Parathyroid adenoma (tissue), 2 donors: Measurements from ENCODE around the gene NUP188.

Experiments
- H2AFZ ChIP-seq: fragments of 300-600 bp; sonication (generic); one replicate; pipeline ENCODE4 v1.7.0; 2017; ENCODE audit warnings: antibody characterized with exemption, mild to moderate bottlenecking
- H3K27ac ChIP-seq: fragments of 300-600 bp; sonication (generic); one replicate; pipeline ENCODE4 v1.7.0; 2017
- H3K27me3 ChIP-seq: fragments of 300-600 bp; sonication (generic); one replicate; pipeline ENCODE4 v1.7.0; 2017; ENCODE audit warnings: low read length; ENCODE audit not compliant: control insufficient read depth, insufficient read depth
- H3K36me3 ChIP-seq: fragments of 300-600 bp; sonication (generic); one replicate; pipeline ENCODE4 v1.7.0; 2017; ENCODE audit warnings: low read length; ENCODE audit not compliant: control insufficient read depth, insufficient read depth
- H3K4me1 ChIP-seq: fragments of 300-600 bp; sonication (generic); one replicate; pipeline ENCODE4 v1.7.0; 2017; ENCODE audit warnings: control low read depth
- H3K4me2 ChIP-seq: fragments of 300-600 bp; sonication (generic); one replicate; pipeline ENCODE4 v1.7.0; 2017; ENCODE audit warnings: low read length
- H3K4me3 ChIP-seq: fragments of 300-600 bp; sonication (generic); one replicate; pipeline ENCODE4 v1.7.0; 2017; ENCODE audit warnings: low read depth, low read length
- H3K79me2 ChIP-seq: fragments of 300-600 bp; sonication (generic); one replicate; pipeline ENCODE4 v1.7.0; 2017; ENCODE audit warnings: control low read depth
- H3K9ac ChIP-seq: fragments of 300-600 bp; sonication (generic); one replicate; pipeline ENCODE4 v1.7.0; 2017; ENCODE audit warnings: mild to moderate bottlenecking
- H3K9me3 ChIP-seq: fragments of 300-600 bp; sonication (generic); one replicate; pipeline ENCODE4 v1.7.0; 2017; ENCODE audit warnings: low read length; ENCODE audit not compliant: control insufficient read depth
- CTCF ChIP-seq: fragments of 300-600 bp; sonication (generic); IDR thresholded peaks from one replicate; pipeline ENCODE4 v1.7.0; 2017; ENCODE audit warnings: antibody characterized with exemption, mild to moderate bottlenecking
- donor health status: primary hyperparathyroidism.

NUP188 gene

GRCh38 chr9:129038109-129038852 is 90.8 kb downstream of the NUP188 start:
- no peak overlapping the region for H3K9ac ChIP-seq

GRCh38 chr9:129040113-129040643 is 92.7 kb downstream of the NUP188 start:
- Histone ChIP-seq H3K9me3 (no peaks in the 10 kb centered on the region), H3K27me3 (no peaks in the 10 kb centered on the region), H3K4me2 (no peak overlapping the region), H3K4me1 (no peaks in the 10 kb centered on the region), H2AFZ (no peak overlapping the region), H3K79me2 (peaks cover 18% of the 10 kb centered on the region), H3K4me3 (no peak overlapping the region), H3K9ac (no peak overlapping the region), H3K36me3 (no peaks in the 10 kb centered on the region), H3K27ac (no peak overlapping the region)
- no peak for TF ChIP-seq CTCF

More at GRCh38 chr9:129038109-129038852, 90.8 kb downstream of the NUP188 start:
- Histone ChIP-seq H3K27ac (no peak overlapping the region), H3K4me1 (no peaks in the 10 kb centered on the region), H2AFZ (no peak overlapping the region), H3K4me2 (peak overlapping the region; percentile 77), H3K27me3 (no peaks in the 10 kb centered on the region), H3K4me3 (peak overlapping the region; percentile 94), H3K79me2 (peaks cover 18% of the 10 kb centered on the region), H3K36me3 (no peaks in the 10 kb centered on the region), H3K9me3 (no peaks in the 10 kb centered on the region)
- TF ChIP-seq CTCF, result no peak

GRCh38 chr9:129042016-129042415 is 94.5 kb downstream of the NUP188 start:
- no peak for TF ChIP-seq CTCF
- H3K36me3 ChIP-seq, result no peaks in the 10 kb centered on the region

GRCh38 chr9:129052592-129052991 is 105.1 kb downstream of the NUP188 start:
- Histone ChIP-seq H3K79me2 (no peaks in the 10 kb centered on the region), H3K4me1 (no peaks in the 10 kb centered on the region), H3K36me3 (no peaks in the 10 kb centered on the region), H3K9me3 (no peaks in the 10 kb centered on the region), H3K4me2 (peak overlapping the region; percentile 42), H3K9ac (no peak overlapping the region), H3K27me3 (no peaks in the 10 kb centered on the region), H3K27ac (no peak overlapping the region), H2AFZ (no peak overlapping the region), H3K4me3 (no peak overlapping the region)
- TF ChIP-seq CTCF, result no peak

More at GRCh38 chr9:129042016-129042415, 94.5 kb downstream of the NUP188 start:
- Histone ChIP-seq H3K27me3 (no peaks in the 10 kb centered on the region), H3K79me2 (peaks cover 18% of the 10 kb centered on the region), H3K9ac (no peak overlapping the region), H3K9me3 (no peaks in the 10 kb centered on the region), H3K27ac (no peak overlapping the region), H2AFZ (no peak overlapping the region), H3K4me3 (no peak overlapping the region), H3K4me2 (no peak overlapping the region), H3K4me1 (no peaks in the 10 kb centered on the region)
